HG03378 (cell line): ENCODE data around the gene UBASH3B.
A peak's percentile ranks its signal among the peaks of the same experiment; 100 is the strongest.

ENCODE experiments used
- ATAC-seq: cut with Tn5 transposase; IDR thresholded peaks from one replicate; pipeline ENCODE4 v1.9.1; 2021; ENCODE audit warnings: mild to moderate bottlenecking, moderate library complexity; ENCODE audit not compliant: unreplicated experiment

Gene UBASH3B

GRCh38 chr11:122647736-122648275 is 7.7 kb upstream of the UBASH3B start:
- ATAC-seq = no peak

GRCh38 chr11:122649116-122649515 is 6.4 kb upstream of the UBASH3B start:
- no peak for ATAC-seq

GRCh38 chr11:122650619-122651018 is 4.9 kb upstream of the UBASH3B start:
- ATAC-seq = no peak

- no peak for ATAC-seq
These were observed 3.0 kb upstream of the UBASH3B start for GRCh38 chr11:122652495-122652894.

- no peak for ATAC-seq
These were observed 1.5 kb upstream of the UBASH3B start for GRCh38 chr11:122653916-122654585.

GRCh38 chr11:122656073-122656630 is 630 bp downstream of the UBASH3B start:
- ATAC-seq = peak; percentile 43

GRCh38 chr11:122656631-122657101 is 1.1 kb downstream of the UBASH3B start:
- no peak for ATAC-seq

GRCh38 chr11:122659676-122660554 is 4.4 kb downstream of the UBASH3B start:
- no peak for ATAC-seq

GRCh38 chr11:122661182-122661945 is 5.8 kb downstream of the UBASH3B start:
- ATAC-seq = no peak

- ATAC-seq = no peak
These were observed 7.7 kb downstream of the UBASH3B start for GRCh38 chr11:122663056-122663740.

- no peak for ATAC-seq
These were observed 8.2 kb downstream of the UBASH3B start for GRCh38 chr11:122663764-122664163.

- no peak for ATAC-seq
These were observed 8.7 kb downstream of the UBASH3B start for GRCh38 chr11:122664188-122664587.

GRCh38 chr11:122665861-122666260 is 10.3 kb downstream of the UBASH3B start:
- ATAC-seq = no peak

GRCh38 chr11:122666743-122667142 is 11.2 kb downstream of the UBASH3B start:
- no peak for ATAC-seq

- no peak for ATAC-seq
These were observed 13.1 kb downstream of the UBASH3B start for GRCh38 chr11:122668562-122669090.

- no peak for ATAC-seq
These were observed 14.6 kb downstream of the UBASH3B start for GRCh38 chr11:122670131-122670530.

GRCh38 chr11:122671400-122671891 is 15.9 kb downstream of the UBASH3B start:
- no peak for ATAC-seq

- no peak for ATAC-seq
These were observed 17.4 kb downstream of the UBASH3B start for GRCh38 chr11:122672892-122673291.

- no peak for ATAC-seq
These were observed 18.2 kb downstream of the UBASH3B start for GRCh38 chr11:122673701-122674100.

- ATAC-seq = no peak
These were observed 21.1 kb downstream of the UBASH3B start for GRCh38 chr11:122676638-122677037.
